Measurements from ENCODE around the gene NUDT8.
"Not testable (repeated sequence)": the region's sequence is repeated elsewhere in the genome, so short reads cannot be mapped to it uniquely, and the experiment has no call there.

Gene NUDT8, protein sequence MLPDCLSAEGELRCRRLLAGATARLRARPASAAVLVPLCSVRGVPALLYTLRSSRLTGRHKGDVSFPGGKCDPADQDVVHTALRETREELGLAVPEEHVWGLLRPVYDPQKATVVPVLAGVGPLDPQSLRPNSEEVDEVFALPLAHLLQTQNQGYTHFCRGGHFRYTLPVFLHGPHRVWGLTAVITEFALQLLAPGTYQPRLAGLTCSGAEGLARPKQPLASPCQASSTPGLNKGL

DNA sequence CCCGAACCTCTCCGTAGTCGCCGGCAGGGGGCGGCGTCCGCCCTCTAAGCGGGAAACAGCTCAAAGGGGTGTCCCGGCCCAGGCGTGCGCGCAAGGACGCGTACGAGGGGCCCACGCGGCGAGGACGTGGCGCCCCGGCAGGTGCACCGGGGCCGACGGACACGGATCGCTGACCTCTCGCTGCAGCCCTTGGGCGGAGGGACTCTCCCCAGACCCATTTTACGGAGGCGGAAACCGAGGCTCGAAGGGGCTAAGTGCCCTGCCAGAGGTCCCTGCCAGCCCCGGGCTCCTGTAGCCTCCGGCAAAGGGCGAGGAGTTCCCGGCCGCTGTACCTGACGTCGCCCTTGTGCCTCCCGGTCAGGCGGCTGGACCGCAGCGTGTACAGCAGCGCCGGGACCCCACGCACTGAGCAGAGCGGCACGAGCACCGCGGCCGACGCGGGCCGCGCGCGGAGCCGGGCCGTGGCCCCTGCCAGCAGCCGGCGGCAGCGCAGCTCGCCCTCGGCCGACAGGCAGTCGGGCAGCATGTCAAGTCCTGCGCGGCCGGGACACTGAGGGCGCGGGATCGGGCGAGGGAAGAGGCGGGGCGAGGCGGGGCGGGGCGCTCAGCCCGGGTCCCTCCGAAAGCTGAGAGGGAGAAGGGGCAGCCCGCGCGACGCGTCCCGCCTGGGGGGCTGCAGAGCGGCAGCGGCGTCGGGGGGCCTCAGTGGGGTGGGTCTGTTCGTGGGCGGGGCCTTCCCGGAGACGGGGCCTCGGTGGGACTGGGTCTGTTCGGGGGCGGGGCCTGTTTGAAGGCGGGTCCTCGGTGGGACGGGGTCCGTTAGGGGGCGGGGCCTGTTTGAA, at the start of gene NUDT8:
TSS of gene NUDT8 (minus strand) at position 552 of the 842 bp plus-strand sequence. CDS start at position 526, 26 bp downstream.
- peak; percentile 35 for DNase-seq

DNA sequence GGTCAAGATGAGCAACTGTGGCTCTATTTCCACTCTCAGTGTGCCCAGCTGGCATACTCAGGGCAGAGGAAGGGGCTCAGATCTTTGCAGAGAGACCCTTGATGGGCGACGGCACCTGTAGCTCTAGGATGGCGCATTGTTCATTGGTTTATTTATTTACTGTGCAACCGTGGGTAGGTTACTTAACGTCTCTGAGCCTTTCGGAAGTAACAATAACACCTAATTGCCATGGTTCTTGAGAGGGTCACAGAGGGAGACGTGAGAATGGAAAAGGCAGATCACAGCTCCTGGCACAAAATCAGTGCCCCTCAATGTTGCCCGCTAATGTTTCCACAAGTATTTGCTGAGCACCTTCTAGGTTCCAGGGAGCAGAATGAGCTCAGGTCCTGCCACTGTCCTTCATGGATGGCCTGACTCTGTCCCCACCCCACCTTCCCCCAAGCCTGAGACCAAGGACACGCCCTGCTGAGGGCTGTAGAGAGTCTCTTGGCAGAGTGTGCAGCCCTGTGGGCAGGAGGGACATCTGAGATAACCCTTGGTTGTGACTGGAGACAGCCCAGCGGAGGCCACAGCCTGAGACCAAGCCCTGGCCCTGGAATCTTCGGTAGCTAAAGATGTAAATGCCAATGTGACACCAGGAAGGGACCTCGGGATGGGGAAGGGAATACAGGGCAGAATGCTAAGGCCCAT, 45.5 kb upstream of the NUDT8 start:
- DNase-seq = no peak

DNA sequence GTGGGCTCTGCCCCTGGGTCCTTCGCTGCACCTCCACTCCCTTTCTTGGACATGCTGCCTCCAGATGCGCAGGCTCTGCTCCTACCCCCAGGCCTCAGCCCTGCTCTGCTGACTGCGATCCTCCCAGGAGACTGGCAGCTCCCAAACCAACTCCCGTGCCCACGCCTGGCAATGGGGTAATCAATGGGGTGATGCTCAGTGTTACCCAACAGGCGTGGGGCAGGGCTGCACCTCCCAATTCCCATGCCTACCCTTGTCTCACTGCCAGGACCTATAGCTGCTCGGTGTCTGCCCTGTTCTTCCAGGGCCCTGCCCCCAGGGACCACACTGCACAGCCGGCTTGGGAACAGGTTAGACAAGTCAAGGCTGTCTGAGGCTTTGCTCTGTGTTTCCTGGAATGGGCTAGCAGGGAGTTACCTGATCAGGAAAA, 44.7 kb upstream of the NUDT8 start, which contains the start of gene ALDH3B2:
TSS of gene ALDH3B2 (minus strand) at position 182 of the 430 bp plus-strand sequence. CDS start 7,688 bp downstream, outside the sequence.
- DNase-seq = no peak

DNA sequence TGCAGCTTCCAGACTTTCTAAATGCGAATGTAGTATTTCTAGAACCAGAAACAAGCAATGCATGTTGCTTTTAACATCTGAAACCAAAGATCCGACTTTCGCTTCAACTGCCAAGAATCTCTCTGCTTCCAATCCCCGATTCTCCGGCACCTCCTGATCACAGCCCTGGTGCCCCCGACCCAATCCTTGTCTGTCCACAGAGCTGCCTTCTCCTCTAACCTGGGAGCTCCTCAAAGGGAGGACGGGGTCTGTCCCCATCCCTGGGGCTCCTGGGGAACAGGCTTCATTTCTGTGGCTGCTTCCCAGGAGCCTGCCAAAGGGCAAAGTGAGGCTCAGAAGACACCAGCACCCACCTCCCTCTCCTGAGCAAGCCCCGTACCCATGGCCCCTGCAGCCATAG, 44.2 kb upstream of the NUDT8 start:
- DNase-seq = no peak

DNA sequence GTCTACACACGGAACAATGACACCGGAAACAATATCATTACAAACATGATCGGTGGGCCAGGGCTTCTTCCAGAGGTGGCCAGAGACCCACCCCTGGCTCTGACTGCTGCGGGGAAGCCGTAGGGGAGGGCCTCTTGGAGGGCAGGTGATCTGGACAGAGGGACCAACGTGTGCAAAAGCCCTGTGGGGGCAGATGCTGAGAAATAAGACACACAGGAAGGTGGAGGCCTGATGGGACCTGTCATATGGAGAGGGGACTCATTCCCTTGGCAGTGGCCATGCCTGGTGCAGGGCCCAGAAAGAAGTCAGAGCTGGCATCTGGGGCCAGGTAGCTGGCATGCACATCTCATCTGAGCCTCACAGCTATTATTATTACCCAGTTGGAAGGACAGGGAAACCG, 43.6 kb upstream of the NUDT8 start:
- DNase-seq = no peak

DNA sequence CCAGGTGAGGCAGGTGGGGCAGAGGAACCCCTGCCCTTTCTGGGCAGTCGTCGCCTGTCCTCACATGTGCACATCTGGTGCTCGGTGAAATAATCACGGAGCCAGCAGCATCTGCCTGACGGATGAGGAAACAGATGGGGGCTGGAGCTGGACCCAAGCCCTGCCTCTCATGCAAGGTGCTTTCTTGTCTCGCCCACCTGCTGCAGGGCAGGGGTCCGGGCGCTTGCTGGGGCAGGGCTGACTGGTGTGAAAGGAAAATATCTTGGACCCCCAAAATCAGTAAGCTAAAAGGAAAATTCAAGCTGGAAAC, 41.4 kb upstream of the NUDT8 start:
- DNase-seq = no peak

DNA sequence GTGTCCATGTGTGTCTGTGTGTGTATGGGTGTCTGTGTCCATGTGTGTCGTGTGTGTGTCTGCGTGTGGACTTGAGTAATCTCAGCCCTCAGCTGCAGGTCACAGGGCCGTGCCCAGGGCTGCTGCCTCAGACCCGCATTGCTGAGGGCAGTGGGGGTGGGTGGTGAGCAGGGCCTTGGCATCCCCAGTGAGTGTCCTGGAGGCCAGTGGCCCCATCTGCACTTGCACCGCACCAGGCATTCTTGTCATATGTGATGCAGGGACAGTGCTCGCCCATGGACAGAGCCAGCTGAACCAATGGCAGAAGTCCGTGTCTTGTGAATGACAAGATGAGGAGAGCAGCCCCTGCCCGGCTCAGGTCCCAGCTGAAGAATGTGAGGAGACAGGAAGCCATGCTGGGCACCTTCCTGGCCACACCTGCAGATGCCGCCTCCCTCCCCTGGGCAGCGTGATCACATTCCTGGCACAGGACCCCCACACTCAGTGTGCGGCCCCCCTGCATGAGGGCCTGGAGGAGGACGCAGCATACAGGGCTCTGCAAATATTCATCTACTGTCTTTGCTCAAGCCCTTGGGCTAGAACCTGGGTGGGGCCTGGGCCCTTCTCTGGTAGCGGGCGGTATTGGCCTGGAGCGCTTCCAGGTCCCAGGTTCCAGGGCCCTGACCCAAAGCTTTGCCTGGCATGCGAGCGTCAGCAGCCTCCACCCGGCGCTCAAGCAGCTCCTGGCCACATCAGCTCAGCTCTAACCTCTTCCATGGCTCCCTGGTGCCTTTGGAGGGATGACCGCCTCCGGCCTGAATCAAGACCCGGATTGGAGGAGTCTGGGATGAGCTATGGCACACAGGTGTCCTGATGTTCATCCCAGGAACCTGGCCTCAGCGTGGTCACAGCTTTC, 40.8 kb upstream of the NUDT8 start:
- DNase-seq = no peak

DNA sequence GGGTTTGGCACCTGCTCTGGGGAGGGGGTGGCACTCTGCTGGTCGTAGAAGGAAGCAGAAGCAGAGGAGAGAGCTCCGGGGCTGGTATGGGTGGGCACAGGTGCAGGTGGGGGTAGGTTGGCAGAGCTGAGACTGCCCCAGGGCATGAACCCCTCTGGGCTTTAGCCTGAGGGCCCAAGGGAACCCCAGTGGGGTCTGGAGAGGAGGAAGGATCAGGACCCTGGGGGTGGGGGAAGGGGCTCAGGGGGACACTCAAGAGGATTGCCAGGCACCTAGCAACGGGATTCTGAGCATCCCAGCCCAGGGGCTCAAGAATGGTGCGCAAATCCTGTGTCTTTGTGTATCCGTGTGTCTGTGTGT, 38.4 kb upstream of the NUDT8 start:
- no peak for DNase-seq

DNA sequence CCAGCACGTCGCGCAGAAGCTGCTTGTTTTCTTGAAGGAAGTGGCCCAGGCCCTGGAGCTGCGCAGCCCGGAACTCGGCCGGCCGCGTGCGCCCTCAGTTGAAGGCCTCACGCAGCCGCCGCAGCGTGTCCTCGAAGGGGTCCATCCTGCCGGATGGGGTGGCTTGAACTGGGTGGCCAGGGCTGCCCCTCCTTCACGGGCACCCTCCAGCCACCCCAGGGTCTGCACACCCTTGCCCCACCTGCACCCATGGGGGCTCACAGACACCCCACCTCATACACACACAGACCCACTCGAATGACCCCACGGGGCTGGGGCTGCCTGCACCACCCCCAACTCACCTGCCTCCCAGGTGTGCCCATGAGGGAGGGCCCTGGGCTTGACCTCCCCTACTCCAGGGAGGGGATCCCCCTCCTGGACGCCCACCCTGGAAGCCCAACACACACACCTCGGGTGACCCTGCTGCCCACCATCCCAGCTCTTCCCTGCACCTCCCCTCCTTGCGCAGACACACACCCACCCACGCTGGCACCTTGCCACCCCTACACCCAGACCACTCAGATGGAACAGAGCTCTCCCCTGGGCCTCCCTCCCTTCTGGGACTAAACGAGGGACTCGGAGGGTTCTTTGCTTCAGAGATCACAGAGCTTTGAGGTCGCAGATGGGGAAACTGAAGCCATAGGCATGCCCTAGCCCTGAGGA, 37.9 kb upstream of the NUDT8 start:
- DNase-seq = no peak

DNA sequence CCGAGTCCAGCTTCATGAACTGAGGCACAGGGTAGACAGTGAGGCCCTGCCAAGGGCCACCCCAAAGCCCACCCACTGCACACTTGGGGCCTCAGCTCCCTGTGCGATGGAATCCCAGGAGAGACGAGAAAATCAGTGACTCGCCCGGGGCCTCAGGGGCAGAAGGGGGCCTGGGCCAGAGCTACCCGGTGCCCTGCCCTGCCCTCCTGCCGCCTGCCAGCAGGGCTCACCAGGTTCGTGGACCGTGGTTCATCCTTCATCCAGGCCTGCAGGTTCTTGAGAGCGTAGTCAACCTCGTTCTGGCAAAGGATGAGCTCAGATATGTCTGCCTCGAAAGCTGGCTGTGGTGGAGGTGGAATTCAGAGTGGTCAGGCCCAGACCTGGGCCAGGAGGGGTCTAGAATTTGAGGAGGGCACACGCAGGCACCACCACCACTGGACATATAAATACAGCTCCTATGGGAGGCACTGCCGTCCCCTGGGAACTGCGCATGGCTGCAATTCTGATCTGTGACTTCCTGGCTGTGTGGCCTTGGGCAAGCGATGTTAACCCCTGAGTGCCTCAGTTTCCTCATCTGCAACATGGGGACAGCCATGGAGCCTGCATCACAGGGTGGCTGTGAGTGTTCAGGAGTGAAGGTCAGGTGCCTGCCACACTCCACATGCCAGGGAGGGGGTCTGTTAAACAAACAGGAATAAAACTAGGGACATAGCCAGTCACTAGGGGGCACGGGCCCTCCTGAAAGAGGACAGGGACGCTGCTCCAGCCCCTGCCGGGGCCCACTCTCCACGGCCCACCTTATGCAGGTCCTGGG, 37.1 kb upstream of the NUDT8 start:
- DNase-seq = no peak

DNA sequence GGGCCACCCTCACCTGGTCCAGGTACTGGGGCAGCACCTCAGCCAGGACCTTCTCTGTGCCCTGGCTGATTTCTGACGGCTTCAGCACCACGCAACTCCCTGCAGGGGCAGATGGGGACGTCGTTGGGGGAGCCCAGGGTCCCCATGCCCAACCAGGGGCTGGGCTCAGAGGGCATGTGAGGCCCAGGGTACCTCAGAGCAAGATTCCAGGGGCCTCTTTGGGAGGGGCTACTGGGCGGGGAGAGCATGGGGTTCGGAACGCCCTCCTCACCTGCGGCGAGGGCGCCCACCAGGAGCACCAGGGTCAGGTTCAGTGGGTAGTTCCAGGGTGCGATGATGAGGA, 36.5 kb upstream of the NUDT8 start:
- DNase-seq = no peak

DNA sequence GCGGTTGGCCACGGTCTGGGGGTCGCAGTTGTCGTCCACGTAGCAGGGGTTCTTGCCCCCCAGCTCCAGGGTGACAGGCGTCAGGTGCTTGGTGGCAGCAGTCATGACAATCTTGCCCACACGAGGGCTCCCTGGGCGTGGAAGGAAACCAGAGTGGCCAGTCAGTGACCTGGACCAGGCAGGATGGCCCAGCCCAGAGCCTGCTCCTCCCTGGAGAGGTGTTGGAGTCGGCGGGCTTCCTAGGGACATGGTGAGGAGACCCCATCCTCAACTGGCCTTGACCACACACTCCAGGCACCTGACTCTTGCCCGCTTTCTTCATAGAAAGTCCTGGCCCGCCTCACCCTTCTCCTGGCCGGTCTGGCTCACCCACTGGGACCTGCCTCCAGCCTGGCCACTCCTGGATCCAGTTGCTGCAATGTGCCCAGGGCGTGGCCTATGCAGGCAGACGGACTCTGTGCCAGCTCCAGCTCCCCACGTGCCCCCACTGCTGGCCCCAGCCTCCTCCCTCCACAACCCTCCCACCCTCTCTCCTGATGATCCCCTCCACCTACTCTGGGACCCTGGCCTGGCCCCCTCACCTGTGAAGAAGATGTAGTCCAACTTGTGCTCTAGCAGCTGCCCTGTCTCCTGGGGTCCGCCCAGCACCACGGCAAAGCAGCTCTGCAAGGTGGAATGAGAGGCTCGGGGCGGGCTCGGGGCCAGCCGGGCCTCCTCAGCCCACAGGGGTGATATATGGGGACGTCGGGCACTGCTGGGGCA, 36.0 kb upstream of the NUDT8 start:
- DNase-seq = no peak

DNA sequence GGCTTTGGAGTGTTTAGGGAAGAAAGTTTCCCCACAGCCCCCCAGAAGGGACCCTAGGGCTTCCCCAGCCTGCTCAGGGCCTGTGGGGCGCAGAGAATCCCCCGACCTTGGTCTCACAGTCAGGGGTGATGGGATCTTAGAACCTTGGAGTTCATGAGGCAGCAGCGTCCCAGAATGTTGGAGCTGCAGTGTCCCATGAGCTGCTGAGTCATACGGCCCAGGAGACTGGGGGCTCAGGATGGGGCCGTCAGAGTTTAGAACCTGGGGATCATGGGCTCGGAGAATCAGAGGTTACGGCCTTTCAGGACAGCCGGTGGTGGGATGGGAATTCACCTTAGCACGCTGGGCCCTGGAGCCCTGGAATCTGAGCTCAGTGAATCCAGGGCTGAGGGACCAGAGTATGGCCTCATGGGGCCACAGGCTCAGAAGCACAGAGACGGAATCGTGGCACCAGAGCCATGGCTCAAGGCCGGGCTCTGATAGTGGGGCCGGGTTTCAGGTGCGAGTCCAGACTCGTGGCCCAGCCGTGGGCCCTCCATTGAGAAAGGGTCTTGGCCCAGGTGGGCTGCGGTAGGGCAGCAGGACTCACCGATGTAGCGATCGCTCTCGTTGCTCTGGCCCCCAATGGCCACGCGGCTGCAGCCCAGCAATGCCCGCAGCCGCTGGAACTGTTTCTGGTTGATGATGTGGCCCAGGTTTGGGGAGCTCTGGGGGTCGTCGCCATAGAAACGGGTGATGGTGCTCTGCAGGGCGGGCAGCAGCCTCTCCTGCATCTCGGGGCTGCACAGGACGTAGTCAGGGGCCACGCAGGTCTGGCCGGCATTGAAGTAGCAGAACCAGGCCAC, 35.2 kb upstream of the NUDT8 start:
- DNase-seq = no peak

DNA sequence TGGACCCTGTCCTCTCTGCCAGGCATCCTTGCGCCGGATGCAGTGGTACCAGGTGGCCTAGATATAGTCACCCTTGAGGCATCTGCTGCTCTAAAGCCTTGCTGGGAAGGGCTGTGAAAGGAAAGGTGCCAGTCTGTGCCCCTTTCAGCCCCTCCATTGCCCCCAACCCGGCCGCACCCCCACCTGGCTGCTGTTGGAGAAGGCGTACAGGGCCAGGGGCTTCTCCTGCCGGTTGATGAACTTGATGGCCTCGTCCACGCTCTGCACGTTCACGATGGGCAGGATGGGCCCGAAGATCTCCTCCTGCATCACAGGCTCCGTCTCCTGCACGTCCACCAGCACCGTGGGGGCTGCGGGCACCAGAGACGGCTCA, 34.5 kb upstream of the NUDT8 start:
- DNase-seq = no peak

DNA sequence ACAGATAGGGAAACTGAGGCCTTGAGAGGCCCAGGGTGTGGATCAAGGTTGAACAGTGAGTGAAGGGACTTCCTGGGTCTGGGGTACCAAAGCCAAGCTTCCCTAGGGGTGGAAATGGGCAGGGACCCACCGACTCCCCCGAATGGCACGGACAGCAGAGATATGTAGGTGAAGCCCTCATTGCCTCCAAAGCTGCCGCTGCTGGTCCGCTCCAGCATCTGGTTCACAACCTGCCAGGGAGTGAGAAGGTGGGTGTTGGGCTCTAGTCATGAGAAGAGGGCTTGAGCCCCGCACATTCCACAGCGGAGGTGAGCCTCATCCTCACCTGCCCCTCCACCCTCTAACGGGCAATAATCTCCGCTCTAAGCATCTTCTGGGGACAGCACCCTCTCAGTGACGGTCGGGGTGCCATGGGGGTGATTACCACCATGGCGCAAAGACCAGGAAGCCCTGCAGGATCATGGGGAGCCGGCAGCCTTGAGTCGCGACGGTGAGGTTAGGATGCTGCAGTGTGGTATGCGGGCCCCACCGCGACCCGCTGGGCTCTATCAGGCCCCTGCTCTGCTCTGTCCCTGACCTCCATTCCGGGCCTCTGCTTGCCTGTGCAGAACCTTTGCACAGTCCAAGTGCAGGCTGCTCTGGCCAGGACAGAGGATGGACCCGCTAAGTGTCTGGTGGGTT, 33.9 kb upstream of the NUDT8 start:
- DNase-seq = no peak

DNA sequence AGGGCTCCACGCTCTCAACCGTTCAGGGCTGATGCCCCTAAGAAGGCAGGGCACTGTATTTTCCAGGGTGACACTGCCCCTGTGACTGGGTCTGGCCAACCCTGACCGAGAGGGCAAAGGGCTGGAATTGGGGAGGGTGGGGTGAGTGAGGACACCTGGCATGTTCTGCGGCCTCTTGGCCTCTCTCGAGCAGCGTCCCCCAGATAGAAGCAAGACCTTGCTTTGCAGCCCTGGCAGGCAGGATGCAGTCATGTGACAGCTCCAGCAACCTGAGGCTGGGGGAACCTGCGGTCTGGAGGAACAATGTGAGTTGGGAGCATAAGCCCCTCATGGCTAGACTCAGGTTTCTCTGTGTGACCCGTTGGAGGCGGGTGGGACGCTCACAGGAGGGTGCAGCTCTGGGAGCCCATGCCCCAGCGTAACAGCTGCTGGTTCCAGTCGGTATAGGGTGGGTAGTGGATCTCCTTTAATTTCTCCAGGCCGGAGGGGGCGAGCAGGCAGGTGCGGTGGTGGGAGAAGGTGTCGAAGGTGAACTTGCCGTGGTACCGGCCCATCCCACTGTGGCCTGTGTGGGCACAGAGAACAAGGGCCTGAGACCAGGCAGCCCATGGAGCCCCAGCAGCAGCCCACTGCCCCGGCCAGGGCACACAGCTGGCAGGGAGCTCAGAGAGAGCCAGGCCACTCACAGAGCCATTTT, 33.2 kb upstream of the NUDT8 start:
- DNase-seq = no peak

DNA sequence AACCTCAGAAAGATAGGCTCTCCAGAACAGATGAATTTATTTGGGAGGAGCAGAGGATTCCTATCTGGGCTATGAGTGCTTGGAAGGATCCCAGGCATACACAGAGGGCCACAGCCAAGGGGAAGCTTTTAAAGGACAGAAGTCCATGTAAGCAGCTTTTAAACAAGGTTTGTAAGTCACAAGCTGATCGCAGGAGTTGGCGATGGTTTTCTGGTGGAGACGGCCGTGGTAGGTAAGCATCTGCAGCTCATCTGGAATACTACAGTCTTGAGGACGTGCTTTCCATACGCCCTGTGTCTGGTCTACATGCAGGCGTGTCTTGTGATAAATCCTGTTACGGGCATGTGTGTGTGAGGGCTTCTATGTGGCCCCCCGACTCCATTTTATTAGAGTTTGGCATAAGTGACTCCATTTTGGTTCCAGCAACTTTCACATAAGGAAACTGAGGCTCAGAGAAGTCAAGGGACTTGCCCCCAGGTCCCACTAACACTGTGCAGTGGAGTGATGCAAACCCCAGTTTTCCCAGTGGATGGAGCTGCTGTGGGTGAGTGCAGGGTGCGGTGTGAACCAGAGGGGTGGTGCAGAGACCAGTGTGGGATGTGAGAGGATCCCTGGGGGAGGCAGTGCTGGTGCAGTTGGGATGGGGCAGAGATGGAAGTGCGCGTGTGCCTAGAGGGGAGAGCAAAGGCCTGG, 32.6 kb upstream of the NUDT8 start:
- no peak for DNase-seq

DNA sequence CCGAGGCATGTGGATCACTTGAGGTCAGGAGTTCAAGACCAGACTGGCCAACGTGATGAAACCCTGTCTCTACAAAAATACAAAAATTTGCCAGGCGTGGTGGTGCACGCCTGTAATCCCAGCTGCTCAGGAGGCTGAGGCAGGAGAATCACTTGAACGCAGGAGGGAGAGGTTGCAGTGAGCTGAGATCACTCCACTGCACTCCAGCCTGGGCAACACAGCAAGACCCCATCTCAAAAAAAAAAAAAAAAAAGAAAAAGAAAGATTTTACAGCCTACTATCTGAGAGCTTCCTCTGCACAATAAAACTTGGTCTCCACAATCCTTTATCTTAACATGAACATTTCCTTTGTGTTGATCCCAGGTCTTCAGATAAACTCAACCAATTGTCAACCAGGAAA, 31.0 kb upstream of the NUDT8 start:
- DNase-seq = not testable (repeated sequence)
